Activated CD8-positive, alpha-beta memory T cell treated with anti-CD3 and anti-CD28 coated beads, Interleukin-2, amount 50 U/mL, for 1 hour (primary cell): Measurements from ENCODE around the gene DAP.

Source experiments
- DNase-seq: peaks from one replicate; pipeline ENCODE4 v3.0.0-alpha.2; 2020; ENCODE audit errors: extremely low read depth

The DAP gene

GRCh38 chr5:10760921-10761184, 181 bp downstream of the DAP start:
- DNase-seq = no peak

- no peak for DNase-seq
Observed at GRCh38 chr5:10760096-10760920, 726 bp downstream of the DAP start.

DNA sequence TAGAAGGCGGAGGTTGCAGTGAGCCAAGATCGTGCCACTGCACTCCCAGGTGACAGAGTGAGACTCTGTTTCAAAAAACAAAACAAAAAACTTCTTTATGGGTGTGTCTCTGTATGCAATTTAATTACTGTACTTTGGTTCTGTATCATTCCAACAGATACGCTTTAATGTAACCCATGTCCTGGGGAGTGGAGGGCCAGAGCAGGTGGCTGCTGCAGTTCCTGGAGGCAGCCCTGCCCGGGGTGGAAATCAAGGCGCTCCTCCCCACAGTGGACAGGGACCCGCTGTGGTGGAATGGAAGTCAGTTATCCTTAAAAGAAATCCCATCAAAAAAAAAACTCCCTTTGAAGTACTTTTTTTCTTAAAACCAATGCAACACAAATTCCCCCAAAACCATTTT, 1.9 kb downstream of the DAP start:
- DNase-seq = no peak

DNA sequence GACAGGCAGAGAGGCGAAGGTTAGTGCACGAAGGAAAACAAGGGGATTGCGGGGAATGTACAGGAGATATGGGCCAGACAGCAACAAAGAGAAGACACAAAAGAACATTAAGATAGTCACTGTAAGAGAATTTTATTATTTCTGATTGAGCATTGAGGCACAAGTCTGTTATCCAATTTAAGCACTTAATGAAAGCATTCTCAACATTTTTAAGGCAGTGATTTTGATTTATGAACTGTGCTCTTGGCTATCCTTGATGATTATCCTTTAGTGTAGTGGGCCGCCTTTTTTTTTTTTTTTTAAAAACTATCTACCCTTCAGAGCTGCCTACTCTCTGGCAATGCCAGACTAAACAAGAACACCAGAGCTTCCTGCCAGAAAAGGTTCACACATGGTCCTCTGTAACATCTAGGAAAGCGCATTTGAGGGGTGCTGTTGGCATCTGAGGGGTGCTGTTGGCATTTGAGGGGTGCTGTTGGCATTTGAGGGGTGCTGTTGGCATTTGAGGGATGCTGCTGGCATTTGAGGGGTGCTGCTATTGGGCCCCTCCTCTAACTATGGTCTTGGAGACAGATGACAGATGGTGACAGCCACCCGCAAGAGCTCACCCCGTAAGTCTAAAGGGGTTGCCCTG, 3.0 kb downstream of the DAP start:
- DNase-seq = no peak

DNA sequence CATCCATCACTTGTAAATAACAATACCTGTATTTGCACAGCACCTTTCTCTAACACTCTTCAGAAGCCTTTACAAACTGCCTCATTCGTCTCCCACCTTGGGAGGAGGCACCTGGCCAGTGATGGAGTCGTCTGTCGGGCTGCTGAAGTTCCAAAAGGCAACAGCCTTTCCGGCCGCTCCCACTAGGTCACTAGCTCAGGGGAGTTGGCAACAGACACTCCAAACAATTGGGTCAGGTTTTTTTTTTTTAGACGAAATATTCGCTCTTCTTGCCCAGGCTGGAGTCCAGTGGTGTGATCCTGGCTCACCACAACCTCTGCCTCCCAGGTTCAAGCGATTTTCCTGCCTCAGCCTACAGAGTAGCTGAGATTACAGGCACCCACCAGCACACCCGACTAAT, 4.0 kb downstream of the DAP start:
- no peak for DNase-seq

DNA sequence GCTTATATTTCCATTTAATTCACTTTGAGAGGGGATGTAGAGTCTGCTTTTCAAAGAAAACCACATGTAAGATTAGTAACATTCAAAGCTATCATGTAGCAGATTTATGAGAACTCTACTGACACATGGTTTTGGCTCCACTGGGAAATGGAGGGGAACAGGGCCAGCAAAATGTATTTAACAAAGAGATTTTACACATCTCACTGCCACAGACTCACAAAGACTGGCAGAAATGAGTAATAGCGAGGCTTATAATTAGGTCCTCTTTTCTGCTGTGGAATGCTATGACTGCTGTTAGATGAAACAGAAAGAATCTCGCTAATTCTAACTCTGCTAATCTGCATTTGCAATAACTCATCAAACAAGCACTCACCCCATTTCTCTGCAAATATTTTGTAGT, 4.5 kb downstream of the DAP start:
- no peak for DNase-seq

- no peak for DNase-seq
Observed at GRCh38 chr5:10753178-10753577, 7.9 kb downstream of the DAP start.

DNA sequence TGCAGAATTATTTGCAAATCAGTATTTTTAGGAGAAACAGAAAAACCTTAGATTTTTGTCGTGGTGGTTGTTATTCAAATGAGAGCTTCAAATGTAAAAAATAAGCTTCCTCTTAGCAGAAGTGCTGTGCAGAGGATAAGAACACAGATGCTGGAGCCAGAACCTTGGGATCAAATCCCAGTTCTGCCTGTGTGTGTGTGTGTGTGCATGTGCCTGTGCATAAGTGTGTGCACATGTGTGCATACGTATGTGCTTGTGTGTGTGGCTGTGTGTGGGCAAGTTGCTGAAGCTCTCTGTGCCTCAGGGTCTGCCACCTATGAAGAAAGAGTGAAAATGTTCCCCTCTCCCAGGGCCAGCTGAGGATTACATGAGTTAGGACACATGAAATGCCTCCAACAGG, 8.6 kb downstream of the DAP start:
- no peak for DNase-seq

- no peak for DNase-seq
Observed at GRCh38 chr5:10750909-10751308, 10.1 kb downstream of the DAP start.

- DNase-seq = no peak
Observed at GRCh38 chr5:10747678-10748622, 13.1 kb downstream of the DAP start.

DNA sequence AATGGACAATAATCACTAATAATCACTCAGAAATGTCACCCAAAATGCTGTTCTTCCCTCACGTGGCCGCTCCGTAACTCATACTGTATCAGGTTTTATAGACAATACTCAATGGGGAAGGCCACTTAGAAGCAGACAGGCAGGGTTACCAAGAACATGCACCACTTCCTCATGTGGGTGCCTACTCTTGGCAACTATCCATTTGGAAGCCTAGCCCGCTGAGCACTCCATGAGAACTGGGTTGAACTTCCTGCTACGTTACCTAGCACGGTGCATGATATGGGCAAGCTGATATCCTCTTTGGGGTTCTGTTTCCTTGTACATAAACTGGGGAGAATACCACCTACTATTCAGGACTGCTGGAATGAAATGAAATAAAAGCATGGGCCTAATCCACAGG, 14.3 kb downstream of the DAP start:
- DNase-seq = no peak

- no peak for DNase-seq
Observed at GRCh38 chr5:10745133-10745532, 15.9 kb downstream of the DAP start.

- DNase-seq = no peak
Observed at GRCh38 chr5:10744681-10745080, 16.4 kb downstream of the DAP start.

- DNase-seq = no peak
Observed at GRCh38 chr5:10743951-10744350, 17.1 kb downstream of the DAP start.

DNA sequence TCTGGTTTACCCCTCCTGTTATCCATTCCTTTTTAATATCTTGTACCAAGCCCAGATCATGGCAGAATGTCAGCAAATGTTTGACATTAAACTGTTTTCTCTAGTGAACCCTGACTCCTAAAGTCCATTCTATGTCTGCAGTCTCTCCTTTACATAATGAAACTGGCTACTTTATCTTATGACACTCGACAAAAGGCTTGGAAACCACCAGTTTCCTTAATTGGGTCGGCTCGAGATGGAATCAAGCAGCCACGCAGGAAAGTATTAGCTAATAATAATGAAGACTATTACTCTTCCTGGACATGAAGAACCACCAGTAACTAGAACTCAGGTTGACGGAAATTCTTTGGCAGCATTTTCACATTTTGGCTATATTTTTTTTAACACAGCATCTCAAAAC, 17.5 kb downstream of the DAP start:
- no peak for DNase-seq

DNA sequence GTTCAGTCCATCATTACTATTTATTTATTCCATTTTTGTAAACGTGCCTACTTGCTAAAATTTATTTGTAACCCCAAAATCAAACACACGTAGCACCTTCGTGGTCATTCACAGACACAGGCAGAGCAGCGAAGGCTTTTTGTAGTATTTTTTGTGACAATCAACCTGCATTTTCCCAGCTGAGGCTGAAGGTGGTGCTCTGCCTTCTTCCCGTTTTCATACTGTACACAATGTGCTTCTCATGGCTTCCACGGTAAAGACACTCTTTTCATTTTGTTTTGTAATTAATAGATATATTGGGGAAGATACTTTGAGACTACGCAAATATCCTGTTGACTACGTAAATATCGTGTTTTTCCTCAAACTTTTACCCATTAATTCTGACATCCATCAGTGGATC, 19.4 kb downstream of the DAP start:
- DNase-seq = no peak

- no peak for DNase-seq
Observed at GRCh38 chr5:10740384-10740783, 20.6 kb downstream of the DAP start.

GRCh38 chr5:10737880-10738279, 23.2 kb downstream of the DAP start:
- no peak for DNase-seq

DNA sequence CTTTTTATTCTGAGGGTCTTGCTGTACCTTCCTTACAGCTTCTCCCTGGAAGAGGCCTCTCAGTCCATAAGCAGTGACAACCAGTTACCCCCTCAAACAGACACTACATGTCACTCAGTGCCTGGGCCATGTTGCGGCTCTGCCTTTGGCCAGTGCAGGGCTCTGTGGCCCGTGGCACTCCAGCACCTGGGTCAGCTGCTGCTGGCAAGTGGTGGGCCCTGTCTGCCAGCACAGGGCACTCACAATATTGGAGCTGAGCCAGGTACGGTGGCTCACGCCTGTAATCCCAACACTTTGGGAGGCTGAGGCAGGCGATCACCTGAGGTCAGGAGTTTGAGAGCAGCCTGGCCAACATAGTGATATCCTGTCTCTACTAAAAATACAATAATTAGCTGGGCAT, 24.2 kb downstream of the DAP start:
- no peak for DNase-seq

DNA sequence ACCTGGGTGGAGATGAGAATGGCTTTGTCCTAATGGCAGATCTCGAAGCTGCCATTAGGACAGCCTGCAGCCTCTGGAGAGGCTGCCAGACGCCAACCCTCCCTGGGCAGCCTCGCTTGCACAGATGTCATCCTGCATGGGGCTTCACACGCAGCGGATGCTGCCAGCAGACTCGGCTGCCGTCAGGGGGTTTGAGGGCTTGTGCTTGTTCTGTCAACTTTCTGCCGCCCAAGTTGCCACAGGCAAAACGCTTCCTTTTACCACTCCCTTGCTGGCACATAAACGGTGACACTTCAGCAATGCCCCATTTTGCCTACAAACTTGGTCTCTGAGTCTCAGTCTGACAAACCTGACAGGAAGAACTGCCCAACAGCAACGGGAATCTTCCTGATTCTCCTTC, 24.7 kb downstream of the DAP start:
- DNase-seq = no peak

DNA sequence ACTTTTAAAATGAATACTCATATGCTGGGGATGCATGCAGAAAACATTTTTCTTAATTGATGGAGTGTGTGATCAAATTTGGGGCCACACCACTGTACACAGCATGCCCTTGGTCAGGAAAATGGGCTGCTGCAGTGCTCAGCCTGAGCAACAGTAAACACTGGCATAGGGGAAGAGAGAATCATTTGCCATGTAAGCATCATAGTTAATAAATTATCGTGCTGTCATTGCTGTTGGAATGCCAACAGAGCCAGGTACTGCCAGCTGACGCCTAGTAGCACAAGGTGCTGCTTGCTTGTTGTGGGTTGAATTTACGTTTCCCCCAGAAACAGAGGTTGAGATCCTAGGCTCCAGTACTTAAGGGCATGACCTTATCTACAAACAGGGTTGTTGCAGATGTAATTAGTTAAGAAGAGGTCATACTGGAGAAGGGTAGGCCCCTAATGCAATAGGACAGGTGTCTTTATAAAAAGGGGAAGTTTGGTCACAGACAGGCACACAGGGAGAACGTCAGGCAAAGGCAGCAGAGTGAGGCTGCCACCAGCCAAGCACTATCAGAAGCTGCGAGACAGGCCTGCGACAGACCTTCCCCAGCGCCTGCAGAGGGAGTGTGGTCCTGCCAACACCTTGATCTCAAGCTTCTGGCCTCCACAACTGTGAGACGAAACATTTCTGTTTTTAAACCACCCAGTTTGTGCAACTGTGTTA, 25.3 kb downstream of the DAP start:
- no peak for DNase-seq

DNA sequence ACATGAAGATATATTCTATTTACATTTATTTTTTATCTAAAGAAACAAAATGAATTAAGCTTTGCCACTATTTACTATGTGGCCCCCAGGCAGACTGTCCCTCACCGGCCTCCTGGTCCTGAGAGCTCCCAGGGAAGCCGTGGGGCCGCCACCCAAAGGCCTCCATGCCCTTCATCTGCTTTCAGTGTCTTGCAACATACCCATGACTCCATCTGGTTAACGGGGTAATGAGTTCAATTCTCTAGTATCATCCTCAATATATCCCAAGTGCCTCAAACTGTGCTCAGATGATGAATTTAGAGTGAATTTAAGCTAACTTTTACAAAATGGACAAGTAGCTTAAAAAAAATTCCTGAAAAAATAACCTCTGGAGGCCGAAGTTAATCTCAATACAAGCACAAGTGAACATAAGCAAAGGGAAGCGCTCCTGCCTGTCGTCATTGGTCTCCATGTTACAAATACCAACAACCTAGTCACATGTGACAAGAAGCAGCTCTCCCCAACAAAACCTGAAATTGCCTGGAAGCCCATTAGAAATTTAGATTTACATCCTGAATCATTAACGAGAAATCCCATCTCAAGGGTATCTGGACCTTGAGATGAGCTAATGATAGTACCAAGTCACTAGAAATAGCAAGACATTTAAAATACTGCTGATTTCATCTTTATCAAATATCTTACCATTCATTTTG, 26.1 kb downstream of the DAP start:
- DNase-seq = no peak
